OCI-LY7 (cell line): ENCODE measurements around the gene G2E3. TPM values are rescaled to one million over a fixed set of nuclear protein-coding genes. Genes with fewer than 3 reads are reported as not detected.

Source experiments
- BruUV-seq: library from RNA; stranded (reverse); fragments of 400-500 nt; replicated peaks from 2 replicates; lab custom pipeline; 2021; lab: Mats Ljungman, UMichigan
- CTCF ChIA-PET: fragments of 300-600 bp; sonication (Branson Sonifier 250); formaldehyde crosslinking; loops from one replicate; lab custom pipeline; 2022; ENCODE audit warnings: antibody characterized with exemption; ENCODE audit not compliant: unreplicated experiment; lab: Charles Lee
- POLR2A ChIA-PET: fragments of 300-600 bp; sonication (Branson Sonifier 250); formaldehyde crosslinking; loops from one replicate; lab custom pipeline; 2022; ENCODE audit warnings: antibody characterized with exemption; lab: Charles Lee
- DNase-seq: peaks from one replicate; pipeline ENCODE4 v3.0.0-alpha.2; 2015; ENCODE audit warnings: low spot score
- H2AFZ ChIP-seq: fragments of 200-600 bp; sonication (generic), shearing (Covaris generic); 2 replicates; pipeline ENCODE4 v1.6.1; 2014; ENCODE audit warnings: mild to moderate bottlenecking, antibody characterized with exemption, low read length, moderate library complexity
- H3K27ac ChIP-seq: fragments of 200-600 bp; sonication (generic); 2 replicates; pipeline ENCODE4 v1.5.1; 2014; ENCODE audit warnings: mixed run types, low read depth, mild to moderate bottlenecking, moderate library complexity, low read length, inconsistent platforms; ENCODE audit not compliant: poor library complexity, severe bottlenecking
- H3K36me3 ChIP-seq: fragments of 200-600 bp; sonication (generic); 2 replicates; pipeline ENCODE4 v1.6.1; 2014; ENCODE audit warnings: mild to moderate bottlenecking, antibody characterized with exemption, low read length, moderate library complexity, mixed read lengths; ENCODE audit not compliant: insufficient read depth
- H3K4me1 ChIP-seq: fragments of 200-600 bp; sonication (generic); 2 replicates; pipeline ENCODE4 v1.5.1; 2014; ENCODE audit warnings: mild to moderate bottlenecking, low read length; ENCODE audit not compliant: insufficient read depth, poor library complexity, severe bottlenecking
- H3K4me2 ChIP-seq: fragments of 200-600 bp; sonication (generic); 2 replicates; pipeline ENCODE4 v1.6.1; 2014; ENCODE audit warnings: mild to moderate bottlenecking, low read length
- H3K4me3 ChIP-seq: fragments of 200-600 bp; sonication (generic); 2 replicates; pipeline ENCODE4 v1.5.1; 2014; ENCODE audit warnings: mild to moderate bottlenecking, low read depth, low read length; ENCODE audit not compliant: poor library complexity, severe bottlenecking
- H3K79me2 ChIP-seq: fragments of 200-600 bp; sonication (generic); 2 replicates; pipeline ENCODE4 v1.6.1; 2016; ENCODE audit warnings: low read depth, mild to moderate bottlenecking, low read length, moderate library complexity, mixed read lengths; ENCODE audit not compliant: insufficient read depth
- H3K9me2 ChIP-seq: fragments of 200-600 bp; sonication (generic); 2 replicates; pipeline ENCODE4 v1.6.1; 2016; ENCODE audit warnings: mild to moderate bottlenecking, low read length, mixed read lengths; ENCODE audit not compliant: insufficient read depth
- H3K9me3 ChIP-seq: fragments of 200-600 bp; sonication (generic); 2 replicates; pipeline ENCODE4 v1.6.1; 2014; ENCODE audit warnings: mild to moderate bottlenecking, mixed run types, low read length, mixed read lengths
- H4K20me1 ChIP-seq: fragments of 200-600 bp; sonication (generic); 2 replicates; pipeline ENCODE4 v1.6.1; 2014; ENCODE audit warnings: mild to moderate bottlenecking, antibody characterized with exemption, low read length, moderate library complexity, mixed read lengths; ENCODE audit not compliant: insufficient read depth
- EZH2phosphoT487 ChIP-seq: fragments of 200-600 bp; sonication (generic); IDR thresholded peaks from 2 replicates; pipeline ENCODE4 v1.6.1; 2018; ENCODE audit warnings: low read depth, borderline replicate concordance, mild to moderate bottlenecking, mixed run types, antibody characterized with exemption, low read length, moderate library complexity, mixed read lengths
- intact Hi-C: fragments of 100-400 bp; cut with micrococcal nuclease; formaldehyde crosslinking; loops from one replicate; pipeline ENCODE4 v1.10.0; 2022; ENCODE audit not compliant: unreplicated experiment
- total RNA-seq, 2 experiments: library from RNA; depleted of rRNA in 1 of 2; stranded (reverse); fragments of >200 nt in 1 of 2; shearing (Covaris generic) in 1 of 2; gene quantifications; 2 replicates each; pipeline ENCODE4 v1.2.3, GENCODE V29; 2014 to 2022
- TF ChIP-seq, protein P1 (sequence below): fragments of 200-600 bp; sonication (generic); conservative IDR thresholded peaks from 2 replicates; pipeline ENCODE4 v1.5.1; 2014; ENCODE audit warnings: mild to moderate bottlenecking, antibody characterized with exemption, low read length, moderate library complexity, mixed read lengths

G2E3 gene
- total RNA-seq, 2 experiments from 2014 or later = 22.3 to 43.9 TPM

DNA sequence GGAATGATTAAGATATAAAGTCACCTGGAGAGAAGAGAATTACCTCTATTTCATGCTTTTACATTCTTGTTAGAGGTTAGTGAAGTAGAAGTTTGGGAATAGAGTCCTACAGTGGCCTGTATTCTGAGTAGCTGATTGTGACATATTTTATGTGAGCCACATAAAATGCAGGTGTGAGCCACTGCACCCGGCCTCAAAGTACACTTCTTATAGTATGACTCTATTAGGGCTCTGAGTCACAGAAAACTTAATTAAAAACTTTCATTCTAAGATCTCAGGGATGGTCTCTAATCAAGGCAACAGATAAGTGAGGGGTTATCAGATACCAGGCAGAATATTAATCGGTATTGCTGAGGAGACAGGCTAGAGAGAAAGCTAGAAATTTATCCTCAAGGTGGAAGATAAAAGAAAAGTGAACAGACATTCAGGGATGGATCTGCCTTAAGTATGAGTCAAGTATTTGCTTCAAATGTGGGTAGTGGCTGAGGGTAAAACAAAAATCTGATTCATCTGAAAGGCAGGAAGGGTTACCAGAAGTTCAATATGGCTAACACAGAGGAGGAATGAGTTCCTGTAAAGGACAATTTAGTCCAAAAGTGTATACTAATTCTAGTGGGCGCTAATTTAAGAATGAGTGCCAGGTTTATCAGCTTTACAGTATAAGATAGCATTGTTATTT lies 5.5 kb upstream of the G2E3 start:
- no peak overlapping the region for H3K4me3 ChIP-seq
- H3K4me1 ChIP-seq = peaks cover 4% of the 10 kb centered on the region
- CTCF ChIA-PET = no interaction called here
- intact Hi-C loops = no loop called here
- no peak for TF ChIP-seq EZH2phosphoT487
- TF ChIP-seq, protein P1, sequence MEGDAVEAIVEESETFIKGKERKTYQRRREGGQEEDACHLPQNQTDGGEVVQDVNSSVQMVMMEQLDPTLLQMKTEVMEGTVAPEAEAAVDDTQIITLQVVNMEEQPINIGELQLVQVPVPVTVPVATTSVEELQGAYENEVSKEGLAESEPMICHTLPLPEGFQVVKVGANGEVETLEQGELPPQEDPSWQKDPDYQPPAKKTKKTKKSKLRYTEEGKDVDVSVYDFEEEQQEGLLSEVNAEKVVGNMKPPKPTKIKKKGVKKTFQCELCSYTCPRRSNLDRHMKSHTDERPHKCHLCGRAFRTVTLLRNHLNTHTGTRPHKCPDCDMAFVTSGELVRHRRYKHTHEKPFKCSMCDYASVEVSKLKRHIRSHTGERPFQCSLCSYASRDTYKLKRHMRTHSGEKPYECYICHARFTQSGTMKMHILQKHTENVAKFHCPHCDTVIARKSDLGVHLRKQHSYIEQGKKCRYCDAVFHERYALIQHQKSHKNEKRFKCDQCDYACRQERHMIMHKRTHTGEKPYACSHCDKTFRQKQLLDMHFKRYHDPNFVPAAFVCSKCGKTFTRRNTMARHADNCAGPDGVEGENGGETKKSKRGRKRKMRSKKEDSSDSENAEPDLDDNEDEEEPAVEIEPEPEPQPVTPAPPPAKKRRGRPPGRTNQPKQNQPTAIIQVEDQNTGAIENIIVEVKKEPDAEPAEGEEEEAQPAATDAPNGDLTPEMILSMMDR = no peak
- H4K20me1 ChIP-seq = no peaks in the 10 kb centered on the region
- no peaks in the 10 kb centered on the region for H3K9me3 ChIP-seq
- H3K27ac ChIP-seq = no peak overlapping the region
- H2AFZ ChIP-seq = 0 out of 2 replicates have a peak overlapping the region, but pooled peaks have one; percentile 26
- no peaks in the 10 kb centered on the region for H3K36me3 ChIP-seq
- H3K4me2 ChIP-seq = no peak overlapping the region
- DNase-seq = no peak
- H3K79me2 ChIP-seq = no peaks in the 10 kb centered on the region
- BruUV-seq = no TSS peak
- POLR2A ChIA-PET = no interaction called here
- no peaks in the 10 kb centered on the region for H3K9me2 ChIP-seq

- Histone ChIP-seq H3K4me2 (peak overlapping the region; percentile 90), H3K4me3 (peak overlapping the region; percentile 91), H3K36me3 (peaks cover 25% of the 10 kb centered on the region), H3K9me3 (no peaks in the 10 kb centered on the region; the same call in 1 of the 2 replicates), H3K27ac (no peak overlapping the region), H3K9me2 (no peaks in the 10 kb centered on the region), H3K4me1 (peaks cover 20% of the 10 kb centered on the region), H3K79me2 (peaks cover 43% of the 10 kb centered on the region), H2AFZ (peak overlapping the region; percentile 98), H4K20me1 (peaks cover 19% of the 10 kb centered on the region)
- ChIA-PET POLR2A (interaction anchor here (0.6 to 1.7 kb wide), 4 partner anchors 7 to 65 kb away, joined by 3 to 4 read pairs (median 3); no protein-coding TSS in a partner anchor), CTCF (no interaction called here)
- no peak for DNase-seq
- BruUV-seq = TSS peak; percentile 94
- TF ChIP-seq, protein P1 = no peak
- no peak for TF ChIP-seq EZH2phosphoT487
- intact Hi-C loops = no loop called here
These were observed 640 bp upstream of the G2E3 start for GRCh38 chr14:30558362-30558674.

GRCh38 chr14:30559638-30560091 lies 707 bp downstream of the G2E3 start:
- Histone ChIP-seq H3K4me3 (peak overlapping the region; percentile 91), H3K9me2 (no peaks in the 10 kb centered on the region), H2AFZ (peak overlapping the region; percentile 98; the same call in 1 of the 2 replicates), H3K79me2 (peaks cover 56% of the 10 kb centered on the region), H3K4me2 (peak overlapping the region; percentile 90), H4K20me1 (peaks cover 21% of the 10 kb centered on the region), H3K27ac (peak overlapping the region; percentile 73), H3K36me3 (peaks cover 39% of the 10 kb centered on the region), H3K4me1 (peaks cover 20% of the 10 kb centered on the region), H3K9me3 (no peaks in the 10 kb centered on the region; the same call in 1 of the 2 replicates)
- intact Hi-C loops = loop anchor here (1.0 to 10.0 kb wide), 3 partner anchors 63 to 1643 kb away; partner anchors contain the start of genes ARHGAP5, RNU6-7, RNU6-8 and SCFD1
- DNase-seq = peak; percentile 56
- ChIA-PET CTCF (no interaction called here), POLR2A (interaction anchor here (1.2 to 1.7 kb wide), 2 partner anchors 12 to 63 kb away, joined by 3 to 4 read pairs; no protein-coding TSS in a partner anchor)
- BruUV-seq = TSS peak; percentile 70
- no peak for TF ChIP-seq EZH2phosphoT487
- TF ChIP-seq, protein P1 = no peak
